ENCODE data around the gene DDAH1.

The DDAH1 gene

GRCh38 chr1:85303440-85304162 lies 161.4 kb downstream of the DDAH1 start:
- no peak for DNase-seq (ENCODE audit: low spot score)

GRCh38 chr1:85300140-85300539 lies 164.8 kb downstream of the DDAH1 start:
- no peak for DNase-seq (ENCODE audit: low spot score)

DNA sequence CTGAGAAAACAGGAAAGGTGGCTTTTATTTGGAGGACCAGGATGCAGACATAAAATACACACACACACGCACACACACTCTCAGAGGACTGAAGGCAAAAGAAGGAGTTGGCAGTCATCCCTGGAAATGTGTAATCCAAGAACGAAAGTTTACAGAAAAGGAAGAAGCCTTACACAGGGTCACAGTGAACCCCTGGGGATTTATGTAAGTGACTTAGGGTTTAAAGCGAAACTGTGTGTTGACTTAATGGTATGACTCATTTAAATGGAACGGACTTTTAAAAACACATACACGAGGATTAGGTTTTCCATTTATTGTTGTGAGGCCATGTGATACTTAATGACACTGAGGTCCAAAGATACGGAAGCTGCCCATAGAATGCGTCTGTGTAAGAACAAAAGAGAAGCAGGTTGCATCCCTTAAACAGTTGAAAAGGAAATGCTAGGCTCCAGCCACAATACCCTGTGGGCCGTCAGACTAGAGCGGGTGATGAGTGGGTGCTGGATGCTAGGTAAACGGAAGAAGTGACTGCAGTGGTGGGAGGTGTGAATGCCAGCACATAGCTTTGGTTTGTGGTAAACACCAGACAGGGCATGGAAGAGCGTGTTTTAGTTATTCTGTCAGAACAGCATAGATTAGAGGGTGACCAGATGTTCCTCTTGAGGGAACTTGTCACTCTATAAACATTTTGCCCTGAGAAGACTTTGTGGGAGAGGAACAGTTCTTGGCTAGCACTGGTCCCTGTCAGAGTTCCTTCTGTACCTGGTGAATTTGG lies 166.9 kb downstream of the DDAH1 start:
- DNase-seq (ENCODE audit: low spot score), result peak; percentile 18

- DNase-seq (ENCODE audit: low spot score), result no peak
Observed at GRCh38 chr1:85297538-85297854, 167.5 kb downstream of the DDAH1 start.

DNA sequence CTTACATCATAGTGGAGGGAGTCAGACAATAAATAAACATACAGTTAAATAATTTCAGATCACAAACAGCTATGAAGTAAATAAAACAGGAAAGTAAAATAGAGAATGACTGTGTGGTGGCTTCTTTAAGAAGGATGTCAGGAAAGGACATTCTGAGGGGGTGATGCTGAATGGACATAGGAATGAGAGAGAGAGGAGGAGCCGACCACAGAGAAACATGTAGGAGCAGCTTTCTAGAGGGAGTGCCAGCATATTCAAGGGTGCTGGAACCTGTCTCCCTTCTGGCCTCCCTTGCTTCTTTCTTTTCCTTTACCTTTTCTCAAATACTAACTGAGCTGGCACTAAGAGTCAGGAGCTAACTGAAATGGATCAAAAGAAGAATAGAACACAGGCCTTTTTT lies 168.0 kb downstream of the DDAH1 start:
- no peak for DNase-seq (ENCODE audit: low spot score)

DNA sequence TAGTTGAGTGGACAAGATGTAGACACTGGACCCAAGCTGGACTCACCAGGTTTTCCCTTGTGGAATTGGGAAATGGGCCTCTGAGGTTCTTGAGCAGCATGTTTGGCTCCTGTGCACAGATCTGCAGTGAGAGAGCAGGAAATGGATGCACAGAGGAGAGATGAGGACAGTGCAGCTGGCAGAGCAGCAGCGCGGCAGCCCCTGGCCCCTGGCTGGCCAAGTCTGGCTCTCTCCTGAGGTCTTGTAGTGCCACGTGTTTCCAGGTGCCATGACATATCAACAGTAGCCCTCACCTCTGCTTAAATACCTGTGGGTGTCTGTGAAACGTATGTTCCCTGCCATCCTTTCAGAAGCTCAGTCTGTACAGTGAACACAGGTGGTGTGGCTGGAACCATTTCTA lies 169.3 kb downstream of the DDAH1 start:
- DNase-seq (ENCODE audit: low spot score), result no peak

DNA sequence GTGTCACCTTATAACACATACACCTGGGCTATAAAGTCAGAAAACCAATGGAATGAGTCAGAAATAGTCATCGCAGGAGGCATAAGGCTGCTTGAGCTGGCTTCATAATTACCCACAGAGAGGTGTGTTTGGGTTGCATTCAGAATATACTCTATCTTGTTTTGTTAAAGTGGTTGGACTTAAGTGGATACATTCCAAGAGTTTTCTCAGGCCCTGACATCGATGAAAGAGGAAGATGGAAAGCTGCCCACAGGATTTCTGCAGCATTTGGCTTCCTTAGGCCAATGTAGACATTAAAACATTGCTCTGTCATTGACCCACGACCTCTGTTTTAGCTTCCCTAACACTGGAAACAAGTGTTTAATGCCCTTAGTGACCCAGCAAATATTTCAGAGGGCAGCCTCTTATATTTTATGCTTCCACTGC lies 169.9 kb downstream of the DDAH1 start:
- DNase-seq (ENCODE audit: low spot score), result no peak

DNA sequence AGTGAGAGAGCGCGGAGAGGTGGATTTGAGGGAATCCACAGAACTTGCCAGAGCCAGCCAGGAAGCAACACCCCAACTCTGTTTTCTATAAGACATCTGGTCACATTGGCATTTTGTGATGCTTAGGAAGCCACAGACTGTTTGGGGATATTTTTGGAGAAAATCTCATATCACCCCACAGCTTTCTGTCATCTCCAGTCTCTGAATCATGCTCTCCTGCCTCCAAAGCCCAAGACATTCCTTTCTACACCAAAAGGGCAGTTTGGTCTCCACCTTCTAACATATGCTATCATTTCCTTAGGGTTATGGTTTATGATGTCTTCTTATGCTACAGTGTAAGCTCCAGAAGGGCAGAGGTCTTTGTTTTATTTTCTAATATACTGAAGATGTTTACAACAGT lies 174.1 kb downstream of the DDAH1 start:
- no peak for DNase-seq (ENCODE audit: low spot score)

GRCh38 chr1:85289848-85290335 lies 175.1 kb downstream of the DDAH1 start:
- DNase-seq (ENCODE audit: low spot score), result no peak

- DNase-seq (ENCODE audit: low spot score), result no peak
Observed at GRCh38 chr1:85289207-85289847, 175.6 kb downstream of the DDAH1 start.

GRCh38 chr1:85284202-85284601 lies 180.8 kb downstream of the DDAH1 start:
- DNase-seq (ENCODE audit: low spot score), result no peak

DNA sequence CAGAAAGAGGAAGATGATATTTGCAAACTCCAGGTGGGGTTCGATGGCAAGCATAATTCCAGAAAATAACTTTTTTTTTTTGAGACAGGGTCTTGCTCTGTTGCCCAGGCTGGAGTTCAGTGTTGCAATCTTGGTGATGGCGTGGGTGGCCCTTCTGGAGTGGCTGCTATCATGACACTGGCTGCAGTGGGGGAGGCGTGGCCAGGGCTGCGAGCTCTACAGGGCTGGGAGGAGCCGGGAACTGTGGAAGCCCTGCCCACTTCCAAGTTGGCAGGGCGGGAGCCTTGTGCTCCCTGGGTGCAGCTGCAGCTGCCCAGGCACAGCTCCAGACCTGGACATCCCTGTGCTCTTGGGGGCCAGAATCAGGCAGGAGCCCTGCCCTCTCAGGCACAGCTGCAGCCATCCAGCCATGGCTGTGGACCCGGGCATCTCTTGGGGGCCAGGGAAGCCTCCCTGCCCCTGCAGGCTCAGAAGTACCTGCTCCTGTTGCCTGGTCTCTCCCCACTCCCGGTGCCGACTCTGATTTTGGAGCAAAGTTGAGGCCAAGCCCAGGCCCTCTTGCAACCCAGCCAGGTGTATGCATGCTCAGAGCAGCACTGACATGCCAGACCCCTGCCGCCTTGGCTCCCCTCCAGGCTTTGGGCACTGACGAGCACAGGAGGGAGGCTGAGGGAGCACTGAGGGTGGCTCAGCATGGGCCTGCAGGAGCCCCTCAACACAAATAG lies 181.3 kb downstream of the DDAH1 start:
- DNase-seq (ENCODE audit: low spot score), result no peak

DNA sequence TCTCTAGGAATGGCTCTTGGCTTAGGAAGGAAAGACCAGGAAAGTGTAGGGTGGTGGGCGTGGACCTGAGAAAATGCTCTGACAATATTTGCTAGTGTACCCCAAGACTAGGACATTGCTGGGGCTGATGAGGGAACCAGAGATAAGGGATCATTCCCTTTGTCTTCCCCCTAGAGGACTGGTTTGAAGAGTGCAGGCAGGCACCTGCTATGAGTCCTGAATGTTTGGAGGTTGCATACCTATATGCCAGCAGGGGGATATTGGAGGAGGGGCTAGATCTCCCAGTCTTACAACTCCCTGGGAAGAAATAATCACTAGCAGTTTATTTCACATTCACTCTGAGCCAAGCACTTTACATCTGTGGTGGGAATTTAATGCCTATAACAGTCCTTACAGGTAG lies 182.5 kb downstream of the DDAH1 start:
- DNase-seq (ENCODE audit: low spot score), result no peak

DNA sequence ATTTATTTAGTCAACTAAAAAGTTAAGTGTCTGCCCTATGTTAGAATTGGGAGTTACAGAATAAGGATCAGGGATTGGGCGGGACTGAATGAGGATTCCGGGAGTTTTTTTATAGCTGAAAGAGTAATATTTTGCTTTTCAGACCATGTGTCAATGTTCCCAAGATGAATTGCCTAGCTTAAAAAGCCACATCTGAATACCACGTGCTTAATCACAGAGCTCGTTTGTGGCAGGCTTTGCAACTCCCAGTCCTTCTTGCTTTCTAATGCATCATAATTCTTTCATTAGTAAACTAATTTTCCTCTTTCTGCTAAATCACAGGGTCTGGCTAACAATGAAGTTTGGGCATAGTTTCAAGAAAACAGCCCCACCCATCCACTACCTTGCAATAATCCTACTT lies 184.3 kb downstream of the DDAH1 start:
- DNase-seq (ENCODE audit: low spot score), result no peak

- no peak for DNase-seq (ENCODE audit: low spot score)
Observed at GRCh38 chr1:85279458-85280080, 185.4 kb downstream of the DDAH1 start.

- DNase-seq (ENCODE audit: low spot score), result no peak
Observed at GRCh38 chr1:85278853-85279314, 186.1 kb downstream of the DDAH1 start.

- no peak for DNase-seq (ENCODE audit: low spot score)
Observed at GRCh38 chr1:85277802-85278201, 187.2 kb downstream of the DDAH1 start.

DNA sequence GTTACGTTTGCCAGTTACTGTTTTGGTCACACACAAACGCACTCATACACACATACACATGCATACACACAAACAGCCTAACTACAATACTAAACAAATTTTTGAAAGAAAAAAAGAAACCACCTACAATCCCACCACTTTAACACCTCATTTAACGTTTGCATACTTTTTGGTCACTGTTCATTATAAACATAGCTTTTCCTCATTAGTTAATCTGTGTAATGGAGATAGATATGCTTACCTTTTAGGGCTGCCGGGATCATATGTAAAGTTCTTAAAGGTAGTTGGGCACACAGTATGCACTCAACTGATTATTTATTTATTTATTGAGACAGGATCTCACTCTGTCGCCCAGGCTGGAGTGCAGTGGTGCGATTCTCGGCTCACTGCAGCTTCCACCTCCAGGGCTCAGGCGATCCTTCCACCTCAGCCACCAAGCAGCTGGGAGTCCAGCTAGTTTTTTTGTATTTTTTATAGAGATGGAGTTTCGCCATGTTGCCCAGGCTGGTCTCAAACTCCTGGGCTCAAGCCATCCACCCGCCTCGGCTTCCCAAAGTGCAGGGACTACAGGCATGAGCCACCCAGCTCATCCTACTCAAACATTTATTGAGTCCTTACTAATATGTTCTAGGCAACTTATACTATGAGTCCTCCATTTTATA lies 187.8 kb downstream of the DDAH1 start:
- DNase-seq (ENCODE audit: low spot score), result peak; percentile 12

GRCh38 chr1:85276215-85276977 lies 188.6 kb downstream of the DDAH1 start, which contains the start of gene BCL10:
BCL10 (minus strand) TSS chr1:85276632; CDS start chr1:85276352, 280 bp downstream.
- DNase-seq (ENCODE audit: low spot score), result peak; percentile 99

GRCh38 chr1:85275701-85276214 lies 189.2 kb downstream of the DDAH1 start:
- no peak for DNase-seq (ENCODE audit: low spot score)
